Activated T-cell treated with anti-CD3 and anti-CD28 coated beads for 48 hours (primary cell): ENCODE data around the gene OSBPL5.

Source experiments
- DNase-seq: peaks from one replicate; pipeline ENCODE4 v3.0.0-alpha.2; 2020; ENCODE audit warnings: low read depth

OSBPL5 gene

GRCh38 chr11:3051196-3052108 is 113.7 kb downstream of the OSBPL5 start:
- DNase-seq, result no peak

GRCh38 chr11:3050386-3051195 is 114.5 kb downstream of the OSBPL5 start:
- DNase-seq, result no peak

DNA sequence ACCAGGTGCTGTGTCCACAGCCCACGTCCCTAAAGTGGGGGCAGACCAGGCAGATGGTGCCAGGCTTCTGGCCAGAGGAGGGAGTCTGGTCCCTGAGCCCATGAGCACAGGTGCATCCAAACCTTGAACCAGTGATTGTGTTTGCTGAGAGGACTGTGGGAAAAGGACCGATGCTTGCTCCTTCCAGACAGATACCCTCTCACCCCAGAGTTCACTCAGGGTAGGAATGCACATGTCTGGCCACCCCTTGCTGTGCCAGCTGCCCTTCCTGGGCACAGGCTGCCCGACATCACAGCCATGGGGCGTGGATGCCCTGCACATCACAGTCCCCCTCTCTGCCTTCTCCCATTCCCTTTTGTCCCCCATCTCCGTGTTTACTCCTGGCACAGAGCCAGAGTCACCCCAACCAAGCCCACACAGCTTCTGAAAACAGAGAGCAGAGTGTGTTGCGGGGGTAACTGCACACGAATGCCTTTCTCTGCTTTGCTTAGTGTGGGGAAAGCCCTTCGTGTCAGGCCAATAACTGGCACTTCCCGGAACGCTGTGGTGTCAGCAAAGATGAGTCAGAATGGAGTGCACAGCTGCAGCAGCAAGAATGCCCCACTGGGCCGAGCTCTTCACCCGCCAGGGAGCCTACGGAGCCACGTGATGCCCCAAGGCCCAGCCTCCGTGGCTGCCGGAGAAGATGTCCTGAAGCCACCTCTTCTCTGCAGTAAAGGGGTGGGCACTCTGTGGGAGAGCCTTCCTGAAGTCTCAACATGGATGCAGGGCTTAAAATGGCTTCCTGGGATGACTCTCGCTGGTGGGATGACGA is 115.5 kb downstream of the OSBPL5 start:
- peak; percentile 34 for DNase-seq

GRCh38 chr11:3047637-3048036 is 117.5 kb downstream of the OSBPL5 start:
- DNase-seq, result no peak

DNA sequence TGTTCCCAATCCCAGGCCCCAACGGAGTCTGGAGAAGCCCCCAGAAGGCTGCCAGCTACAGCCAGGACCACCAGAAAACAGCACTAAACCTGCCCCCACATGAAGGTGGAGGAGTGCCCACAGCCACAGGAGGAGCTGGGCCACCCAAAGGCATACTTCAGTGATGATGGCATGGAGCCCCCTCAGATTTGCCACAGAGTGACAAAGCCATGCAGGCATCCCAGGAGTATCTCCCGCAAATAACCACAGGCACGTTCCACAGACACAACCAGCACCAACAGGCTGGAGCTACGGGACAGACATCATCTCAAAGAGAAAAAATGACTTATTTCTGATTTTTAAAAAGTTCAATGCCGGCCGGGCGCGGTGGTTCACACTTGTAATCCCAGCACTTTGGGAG is 118.5 kb downstream of the OSBPL5 start:
- no peak for DNase-seq

- no peak for DNase-seq
These were observed 118.9 kb downstream of the OSBPL5 start for GRCh38 chr11:3046190-3046589.

DNA sequence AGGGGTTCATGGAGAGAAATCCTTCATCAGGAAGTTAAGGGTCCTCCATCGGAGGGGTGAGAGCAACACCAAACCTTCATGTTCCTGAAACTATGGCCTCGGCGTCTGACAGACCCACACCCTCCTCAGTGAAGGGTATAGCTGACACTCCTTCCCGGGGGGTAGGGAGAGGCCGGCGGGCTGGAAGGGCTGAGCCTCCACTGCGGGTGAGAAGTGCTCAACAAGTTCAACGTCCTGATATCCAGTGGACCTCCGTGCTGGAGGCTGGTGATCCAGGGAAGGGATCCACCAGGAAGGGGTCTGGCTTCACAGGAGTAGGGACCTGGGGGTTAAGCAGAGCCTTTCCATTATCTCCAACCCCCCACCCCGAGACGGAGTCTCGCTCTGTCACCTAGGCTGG is 120.2 kb downstream of the OSBPL5 start:
- no peak for DNase-seq

DNA sequence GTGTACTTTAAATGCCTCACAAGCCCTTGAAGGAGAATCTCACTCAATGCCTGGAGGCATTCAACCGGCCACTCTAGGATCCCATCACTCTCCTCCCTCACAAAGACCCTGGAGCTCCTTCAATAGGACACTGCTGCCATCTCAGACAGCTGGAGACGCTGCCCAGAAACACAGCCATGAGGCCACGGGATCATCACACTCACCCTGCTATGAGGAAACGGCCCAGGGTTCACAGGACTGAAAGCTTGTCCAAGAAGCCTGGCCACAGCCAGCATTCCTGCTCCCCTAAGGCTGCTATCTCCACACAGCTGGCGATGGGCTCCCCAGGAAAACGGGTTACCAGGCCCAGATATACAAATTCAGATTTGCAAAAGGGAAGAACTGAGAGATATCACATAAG is 121.1 kb downstream of the OSBPL5 start:
- DNase-seq, result no peak

DNA sequence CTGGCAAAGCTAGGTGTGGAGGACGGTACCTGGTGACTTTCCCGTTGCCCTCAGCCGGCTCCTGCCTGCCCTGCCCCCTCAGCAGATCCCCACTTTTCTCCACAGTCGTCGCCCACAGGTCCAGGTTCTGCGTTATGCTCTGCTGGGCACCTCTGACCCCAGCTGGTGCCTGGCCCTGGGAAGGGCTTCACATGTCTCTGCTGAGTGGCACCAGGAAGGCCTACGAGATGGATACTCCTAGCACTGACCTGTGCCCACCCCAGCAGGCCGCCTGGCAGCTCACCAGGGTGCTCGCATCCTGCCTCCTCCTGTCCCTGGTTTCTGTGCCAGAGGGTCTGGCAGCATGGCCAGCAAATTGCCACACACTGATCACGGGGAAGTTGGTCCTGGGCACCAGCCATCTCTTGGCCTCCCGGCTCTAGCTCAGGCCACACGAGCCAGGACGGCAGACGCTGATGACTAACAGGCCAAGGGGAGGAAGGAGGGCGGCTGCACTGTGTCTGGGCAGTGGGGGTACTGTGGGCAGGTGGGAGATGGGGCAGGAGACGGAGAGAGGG is 121.7 kb downstream of the OSBPL5 start:
- DNase-seq, result no peak

DNA sequence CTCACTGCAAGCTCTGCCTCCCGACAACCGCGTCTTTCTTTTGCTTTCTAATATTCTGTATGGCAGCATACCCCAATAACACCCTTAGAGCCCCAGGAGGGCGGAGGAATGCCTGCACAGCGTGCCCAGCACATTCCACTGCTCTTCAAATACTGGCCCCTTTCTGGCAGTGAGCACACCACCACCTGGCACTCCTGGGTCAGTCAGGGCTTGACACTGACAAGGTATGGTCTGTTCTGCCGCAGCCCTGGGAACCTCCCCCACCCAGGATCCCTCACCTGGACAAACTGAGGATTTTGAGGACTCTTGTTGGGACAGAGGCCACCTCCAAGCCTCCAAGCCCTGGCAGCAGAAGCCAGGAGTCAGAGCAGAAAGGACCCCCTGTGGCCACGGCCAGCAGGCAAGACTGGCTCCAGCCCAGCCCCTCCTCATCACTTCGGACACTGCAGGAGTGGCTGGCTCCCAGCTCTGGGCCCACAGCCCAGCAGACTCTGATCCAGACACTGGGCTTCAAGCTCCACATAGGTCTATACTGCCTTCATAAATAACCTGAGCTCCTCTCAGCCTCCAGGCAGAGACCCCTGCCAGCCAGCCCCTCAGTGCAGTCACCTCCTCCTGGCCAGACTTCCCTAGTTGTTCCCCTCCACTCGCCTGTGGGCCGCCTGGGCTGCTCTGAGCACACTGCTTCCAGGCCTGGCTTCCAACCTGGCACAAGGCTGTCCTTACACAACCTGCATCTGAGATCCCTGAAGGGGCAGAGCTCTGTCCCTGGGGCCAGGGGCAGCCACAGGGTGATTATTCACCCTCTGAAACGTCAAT is 122.4 kb downstream of the OSBPL5 start:
- DNase-seq, result no peak

DNA sequence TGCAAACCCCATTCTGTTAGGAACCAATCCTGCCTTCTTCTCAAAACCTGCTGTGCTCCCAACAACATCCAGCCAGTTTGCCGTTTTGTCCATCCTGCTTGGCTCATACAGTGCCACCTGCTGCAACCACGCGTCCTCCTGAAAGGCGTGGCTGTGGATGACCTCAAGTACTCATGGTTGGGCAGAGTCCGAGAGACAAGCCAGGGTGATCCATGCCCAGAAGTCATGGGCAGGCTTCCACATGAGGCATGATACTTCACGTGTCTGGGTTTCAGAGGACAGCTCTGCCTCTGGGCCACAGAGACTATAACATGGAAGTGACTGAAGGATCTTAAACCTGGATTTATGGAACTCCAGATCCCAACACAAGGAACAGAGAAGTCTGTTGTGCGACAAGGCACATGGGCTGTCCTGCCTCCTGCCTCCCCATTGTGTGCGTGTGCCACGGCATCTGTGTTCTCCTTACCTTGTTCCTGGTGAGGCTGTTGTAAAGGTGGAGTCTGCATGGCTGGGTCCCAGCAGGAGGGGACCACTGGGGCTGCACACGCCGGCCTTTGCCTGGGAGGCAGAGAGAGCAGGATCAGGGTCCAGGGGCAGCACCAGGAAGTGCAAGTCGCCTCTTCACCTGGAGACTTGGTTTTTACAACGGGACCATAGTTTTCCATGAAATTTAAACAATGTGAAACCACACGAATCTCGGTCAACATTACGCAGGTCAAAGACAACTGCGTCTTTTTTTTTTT is 123.2 kb downstream of the OSBPL5 start:
- no peak for DNase-seq

GRCh38 chr11:3040881-3041280 is 124.2 kb downstream of the OSBPL5 start:
- DNase-seq, result no peak

DNA sequence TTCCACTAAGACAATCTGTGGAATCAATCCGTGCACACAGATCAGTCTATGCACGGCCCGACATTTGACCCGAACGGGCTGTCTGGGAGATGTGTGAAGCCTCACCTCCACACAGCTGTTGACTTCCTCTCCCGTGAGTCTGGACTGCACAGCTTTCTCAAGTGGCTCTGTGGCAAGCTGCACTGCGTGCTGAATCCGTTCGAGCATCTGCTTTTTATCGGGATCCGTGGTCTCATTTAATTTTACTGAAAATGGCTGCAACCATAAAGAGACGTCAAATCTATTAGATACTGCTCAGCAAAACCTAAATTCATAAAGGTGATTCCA is 127.2 kb downstream of the OSBPL5 start:
- no peak for DNase-seq
